OCI-LY7 (cell line): ENCODE data around the gene SGMS1. TPM values are rescaled to one million over a fixed set of nuclear protein-coding genes. Genes with fewer than 3 reads are reported as not detected.

ENCODE experiments used
- BruUV-seq: library from RNA; stranded (reverse); fragments of 400-500 nt; replicated peaks from 2 replicates; lab custom pipeline; 2021; lab: Mats Ljungman, UMichigan
- CTCF ChIA-PET: fragments of 300-600 bp; sonication (Branson Sonifier 250); formaldehyde crosslinking; loops from one replicate; lab custom pipeline; 2022; ENCODE audit warnings: antibody characterized with exemption; ENCODE audit not compliant: unreplicated experiment; lab: Charles Lee
- POLR2A ChIA-PET: fragments of 300-600 bp; sonication (Branson Sonifier 250); formaldehyde crosslinking; loops from one replicate; lab custom pipeline; 2022; ENCODE audit warnings: antibody characterized with exemption; lab: Charles Lee
- DNase-seq: peaks from one replicate; pipeline ENCODE4 v3.0.0-alpha.2; 2015; ENCODE audit warnings: low spot score
- H2AFZ ChIP-seq: fragments of 200-600 bp; sonication (generic), shearing (Covaris generic); 2 replicates; pipeline ENCODE4 v1.6.1; 2014; ENCODE audit warnings: mild to moderate bottlenecking, antibody characterized with exemption, low read length, moderate library complexity
- H3K27ac ChIP-seq: fragments of 200-600 bp; sonication (generic); 2 replicates; pipeline ENCODE4 v1.5.1; 2014; ENCODE audit warnings: mixed run types, low read depth, mild to moderate bottlenecking, moderate library complexity, low read length, inconsistent platforms; ENCODE audit not compliant: poor library complexity, severe bottlenecking
- H3K36me3 ChIP-seq: fragments of 200-600 bp; sonication (generic); 2 replicates; pipeline ENCODE4 v1.6.1; 2014; ENCODE audit warnings: mild to moderate bottlenecking, antibody characterized with exemption, low read length, moderate library complexity, mixed read lengths; ENCODE audit not compliant: insufficient read depth
- H3K4me1 ChIP-seq: fragments of 200-600 bp; sonication (generic); 2 replicates; pipeline ENCODE4 v1.5.1; 2014; ENCODE audit warnings: mild to moderate bottlenecking, low read length; ENCODE audit not compliant: insufficient read depth, poor library complexity, severe bottlenecking
- H3K4me2 ChIP-seq: fragments of 200-600 bp; sonication (generic); 2 replicates; pipeline ENCODE4 v1.6.1; 2014; ENCODE audit warnings: mild to moderate bottlenecking, low read length
- H3K4me3 ChIP-seq: fragments of 200-600 bp; sonication (generic); 2 replicates; pipeline ENCODE4 v1.5.1; 2014; ENCODE audit warnings: mild to moderate bottlenecking, low read depth, low read length; ENCODE audit not compliant: poor library complexity, severe bottlenecking
- H3K79me2 ChIP-seq: fragments of 200-600 bp; sonication (generic); 2 replicates; pipeline ENCODE4 v1.6.1; 2016; ENCODE audit warnings: low read depth, mild to moderate bottlenecking, low read length, moderate library complexity, mixed read lengths; ENCODE audit not compliant: insufficient read depth
- H3K9me2 ChIP-seq: fragments of 200-600 bp; sonication (generic); 2 replicates; pipeline ENCODE4 v1.6.1; 2016; ENCODE audit warnings: mild to moderate bottlenecking, low read length, mixed read lengths; ENCODE audit not compliant: insufficient read depth
- H3K9me3 ChIP-seq: fragments of 200-600 bp; sonication (generic); 2 replicates; pipeline ENCODE4 v1.6.1; 2014; ENCODE audit warnings: mild to moderate bottlenecking, mixed run types, low read length, mixed read lengths
- H4K20me1 ChIP-seq: fragments of 200-600 bp; sonication (generic); 2 replicates; pipeline ENCODE4 v1.6.1; 2014; ENCODE audit warnings: mild to moderate bottlenecking, antibody characterized with exemption, low read length, moderate library complexity, mixed read lengths; ENCODE audit not compliant: insufficient read depth
- EZH2phosphoT487 ChIP-seq: fragments of 200-600 bp; sonication (generic); IDR thresholded peaks from 2 replicates; pipeline ENCODE4 v1.6.1; 2018; ENCODE audit warnings: low read depth, borderline replicate concordance, mild to moderate bottlenecking, mixed run types, antibody characterized with exemption, low read length, moderate library complexity, mixed read lengths
- intact Hi-C: fragments of 100-400 bp; cut with micrococcal nuclease; formaldehyde crosslinking; loops from one replicate; pipeline ENCODE4 v1.10.0; 2022; ENCODE audit not compliant: unreplicated experiment
- total RNA-seq, 2 experiments: library from RNA; depleted of rRNA in 1 of 2; stranded (reverse); fragments of >200 nt in 1 of 2; shearing (Covaris generic) in 1 of 2; gene quantifications; 2 replicates each; pipeline ENCODE4 v1.2.3, GENCODE V29; 2014 to 2022
- TF ChIP-seq, protein P1 (sequence below): fragments of 200-600 bp; sonication (generic); conservative IDR thresholded peaks from 2 replicates; pipeline ENCODE4 v1.5.1; 2014; ENCODE audit warnings: mild to moderate bottlenecking, antibody characterized with exemption, low read length, moderate library complexity, mixed read lengths

The SGMS1 gene
- total RNA-seq, 2 experiments from 2014 or later = 45.4 to 57.5 TPM

DNA sequence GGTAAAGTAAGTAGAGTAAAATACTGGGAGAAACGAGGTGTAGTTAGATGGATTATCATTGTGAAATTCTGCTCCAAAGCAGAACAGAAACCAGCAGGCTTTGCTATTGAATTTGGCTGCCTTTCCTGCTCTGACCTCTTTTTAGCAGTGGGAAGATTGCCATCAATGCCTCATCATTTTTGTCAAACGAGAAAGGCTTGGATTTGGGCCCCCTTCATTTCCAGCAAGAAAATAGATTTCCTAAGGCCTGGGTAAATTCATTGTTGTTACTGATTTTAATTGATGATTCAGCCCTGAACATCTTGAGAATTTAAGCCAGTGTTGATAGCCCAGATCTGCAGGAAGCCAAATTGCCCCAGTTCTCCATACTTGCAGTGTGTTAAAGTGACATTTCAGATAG, 337.2 kb downstream of the SGMS1 start:
- POLR2A ChIA-PET = interaction anchor here (1.0 kb wide), 1 partner anchor 28 kb away, joined by 4 read pairs; no protein-coding TSS in a partner anchor
- no peaks in the 10 kb centered on the region for H3K79me2 ChIP-seq
- H3K4me2 ChIP-seq = no peak overlapping the region
- H3K27ac ChIP-seq = no peak overlapping the region
- H3K4me1 ChIP-seq = no peaks in the 10 kb centered on the region
- CTCF ChIA-PET = no interaction called here
- H3K9me2 ChIP-seq = no peaks in the 10 kb centered on the region
- H3K4me3 ChIP-seq = no peak overlapping the region
- H3K36me3 ChIP-seq = no peaks in the 10 kb centered on the region
- intact Hi-C loops = no loop called here
- no peaks in the 10 kb centered on the region for H4K20me1 ChIP-seq
- no peak overlapping the region for H2AFZ ChIP-seq
- TF ChIP-seq, protein P1, sequence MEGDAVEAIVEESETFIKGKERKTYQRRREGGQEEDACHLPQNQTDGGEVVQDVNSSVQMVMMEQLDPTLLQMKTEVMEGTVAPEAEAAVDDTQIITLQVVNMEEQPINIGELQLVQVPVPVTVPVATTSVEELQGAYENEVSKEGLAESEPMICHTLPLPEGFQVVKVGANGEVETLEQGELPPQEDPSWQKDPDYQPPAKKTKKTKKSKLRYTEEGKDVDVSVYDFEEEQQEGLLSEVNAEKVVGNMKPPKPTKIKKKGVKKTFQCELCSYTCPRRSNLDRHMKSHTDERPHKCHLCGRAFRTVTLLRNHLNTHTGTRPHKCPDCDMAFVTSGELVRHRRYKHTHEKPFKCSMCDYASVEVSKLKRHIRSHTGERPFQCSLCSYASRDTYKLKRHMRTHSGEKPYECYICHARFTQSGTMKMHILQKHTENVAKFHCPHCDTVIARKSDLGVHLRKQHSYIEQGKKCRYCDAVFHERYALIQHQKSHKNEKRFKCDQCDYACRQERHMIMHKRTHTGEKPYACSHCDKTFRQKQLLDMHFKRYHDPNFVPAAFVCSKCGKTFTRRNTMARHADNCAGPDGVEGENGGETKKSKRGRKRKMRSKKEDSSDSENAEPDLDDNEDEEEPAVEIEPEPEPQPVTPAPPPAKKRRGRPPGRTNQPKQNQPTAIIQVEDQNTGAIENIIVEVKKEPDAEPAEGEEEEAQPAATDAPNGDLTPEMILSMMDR = no peak
- no peak for TF ChIP-seq EZH2phosphoT487
- H3K9me3 ChIP-seq = no peaks in the 10 kb centered on the region
- no peak for DNase-seq
- BruUV-seq = no TSS peak

- H3K4me2 ChIP-seq = no peak overlapping the region
- no TSS peak for BruUV-seq
- TF ChIP-seq EZH2phosphoT487 = no peak
- TF ChIP-seq, protein P1 = no peak
- H3K36me3 ChIP-seq = no peaks in the 10 kb centered on the region
- H4K20me1 ChIP-seq = no peaks in the 10 kb centered on the region
- POLR2A ChIA-PET = interaction anchor here (0.5 to 0.6 kb wide), 2 partner anchors 36 to 363 kb away, joined by 3 read pairs; no protein-coding TSS in a partner anchor
- no peak overlapping the region for H3K4me3 ChIP-seq
- CTCF ChIA-PET = no interaction called here
- no peaks in the 10 kb centered on the region for H3K9me2 ChIP-seq
- H3K9me3 ChIP-seq = no peaks in the 10 kb centered on the region
- no peak overlapping the region for H2AFZ ChIP-seq
- no peak for DNase-seq
- H3K27ac ChIP-seq = no peak overlapping the region
- no peaks in the 10 kb centered on the region for H3K4me1 ChIP-seq
- intact Hi-C loops = no loop called here
- no peaks in the 10 kb centered on the region for H3K79me2 ChIP-seq
Measured at GRCh38 chr10:50281967-50282522, 341.7 kb downstream of the SGMS1 start.

DNA sequence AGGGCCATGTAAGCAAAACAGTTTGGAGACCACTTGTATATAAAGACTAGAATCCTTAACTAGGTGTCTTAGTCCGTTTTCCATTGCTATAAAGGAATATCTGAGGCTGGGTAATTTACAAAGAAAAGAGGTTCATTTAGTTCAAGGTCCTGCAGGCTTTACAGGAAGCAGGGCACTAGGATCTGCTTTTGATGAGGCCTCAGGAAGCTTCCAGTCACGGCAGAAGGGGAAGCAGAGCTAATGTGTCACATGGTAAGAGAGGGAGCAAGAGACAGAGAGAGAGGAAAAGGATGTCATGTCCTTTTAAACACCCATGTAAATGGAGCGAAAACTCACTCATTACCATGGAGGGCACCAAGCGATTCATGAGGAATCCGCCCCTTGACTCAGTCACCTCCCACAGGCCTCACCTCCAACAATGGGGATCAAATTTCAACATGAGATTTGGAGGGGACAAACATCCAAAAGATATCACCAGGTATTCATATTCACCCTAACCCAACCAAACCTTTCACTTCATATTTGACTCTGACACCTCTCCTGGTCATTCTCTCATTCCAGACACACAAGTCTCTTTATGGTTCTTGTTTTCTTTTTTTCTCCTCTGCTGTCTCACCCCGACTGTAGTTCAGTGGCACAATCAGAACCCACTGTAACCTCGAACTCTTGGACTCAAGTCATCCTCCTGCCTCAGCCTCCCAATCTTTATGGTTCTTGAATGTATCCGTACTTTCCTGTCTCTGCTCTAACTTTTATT, 342.4 kb downstream of the SGMS1 start:
- POLR2A ChIA-PET = no interaction called here
- CTCF ChIA-PET = no interaction called here
- Histone ChIP-seq H4K20me1 (no peaks in the 10 kb centered on the region), H2AFZ (no peak overlapping the region), H3K79me2 (no peaks in the 10 kb centered on the region), H3K9me3 (no peaks in the 10 kb centered on the region), H3K27ac (no peak overlapping the region), H3K4me3 (no peak overlapping the region), H3K4me2 (no peak overlapping the region), H3K4me1 (no peaks in the 10 kb centered on the region), H3K9me2 (no peaks in the 10 kb centered on the region), H3K36me3 (no peaks in the 10 kb centered on the region)
- intact Hi-C loops = no loop called here
- no TSS peak for BruUV-seq
- no peak for DNase-seq
- TF ChIP-seq EZH2phosphoT487 = no peak
- TF ChIP-seq, protein P1 = no peak
